Common myeloid progenitor, CD34-positive (primary cell): ENCODE measurements around the gene C10orf67.

ENCODE experiments used
- CTCF ChIA-PET: fragments of 350-600 bp; sonication (Branson Sonifier 250); formaldehyde crosslinking; loops from one replicate; lab custom pipeline; 2021; ENCODE audit warnings: antibody characterized with exemption; lab: Charles Lee
- POLR2A ChIA-PET: fragments of 350-600 bp; sonication (Branson Sonifier 250); formaldehyde crosslinking; loops from one replicate; lab custom pipeline; 2021; ENCODE audit warnings: antibody characterized with exemption; lab: Charles Lee
- DNase-seq, 3 donors: peaks; one replicate each; pipeline versions ENCODE4 v3.0.0 to v3.0.0-alpha.2; 2013
- H3K27ac ChIP-seq, 2 experiments: 1 replicate in 1 of 2; 2 replicates in 1 of 2; pipeline ENCODE4 v1.7.0; 2013; ENCODE audit warnings: inconsistent platforms in 2 of 2, low read length in 2 of 2, mild to moderate bottlenecking in 2 of 2, low read depth in 1 of 2, moderate library complexity in 1 of 2; ENCODE audit not compliant: severe bottlenecking in 2 of 2, insufficient read depth in 1 of 2, poor library complexity in 1 of 2
- H3K27me3 ChIP-seq, 5 experiments: replicated peaks in 2 of 5; 1 replicate in 3 of 5; 2 replicates in 2 of 5; pipeline versions ENCODE4 v1.6.1 to v1.7.0; 2013; ENCODE audit warnings: low read length in 4 of 5, mild to moderate bottlenecking in 2 of 5, moderate library complexity in 2 of 5, inconsistent platforms in 1 of 5; ENCODE audit not compliant: insufficient read depth in 5 of 5, control insufficient read depth in 4 of 5
- H3K36me3 ChIP-seq, 4 experiments: 1 replicate in 2 of 4; 2 replicates in 2 of 4; pipeline versions ENCODE4 v1.6.1 to v1.7.0; 2013; ENCODE audit warnings: low read length in 3 of 4, control low read depth in 1 of 4, mild to moderate bottlenecking in 1 of 4; ENCODE audit not compliant: control insufficient read depth in 4 of 4, insufficient read depth in 4 of 4
- H3K4me1 ChIP-seq, 4 experiments: 1 replicate in 3 of 4; 2 replicates in 1 of 4; pipeline versions ENCODE4 v1.6.1 to v1.7.1; 2013; ENCODE audit warnings: low read length in 3 of 4, mild to moderate bottlenecking in 3 of 4, control low read depth in 1 of 4, inconsistent platforms in 1 of 4, moderate library complexity in 1 of 4; ENCODE audit not compliant: control insufficient read depth in 4 of 4, insufficient read depth in 4 of 4; ENCODE audit errors: control extremely low read depth in 1 of 4
- H3K4me3 ChIP-seq, 7 experiments: 1 replicate in 4 of 7; 2 replicates in 3 of 7; pipeline versions ENCODE4 v1.5.1 to v1.7.0; 2013; ENCODE audit warnings: mild to moderate bottlenecking in 7 of 7, low read length in 6 of 7, moderate library complexity in 6 of 7, inconsistent platforms in 2 of 7, low read depth in 2 of 7, control low read depth in 1 of 7; ENCODE audit not compliant: insufficient read depth in 4 of 7, control insufficient read depth in 1 of 7; ENCODE audit errors: extremely low read depth in 1 of 7
- H3K9me3 ChIP-seq, 5 experiments: 1 replicate in 4 of 5; 2 replicates in 1 of 5; pipeline versions ENCODE4 v1.6.1 to v1.7.1; 2013; ENCODE audit warnings: low read length in 4 of 5, mild to moderate bottlenecking in 2 of 5, inconsistent platforms in 1 of 5, low read depth in 1 of 5, moderate library complexity in 1 of 5; ENCODE audit not compliant: control insufficient read depth in 4 of 5, insufficient read depth in 2 of 5; ENCODE audit errors: control extremely low read depth in 1 of 5
- WGBS: methylation state at CpG from one replicate; pipeline ENCODE4 v1.1.5; 2013; ENCODE audit not compliant: insufficient coverage; 5-methylcytosine and 5-hydroxymethylcytosine counted together

C10orf67 gene

GRCh38 chr10:23340354-23340753, 4.2 kb downstream of the C10orf67 start:
- WGBS: 100% methylated on average over 4 of the region's 4 CpGs
- POLR2A ChIA-PET: no interaction called here

GRCh38 chr10:23338886-23339285, 5.7 kb downstream of the C10orf67 start:
- no peak overlapping the region for H3K4me3 ChIP-seq
- POLR2A ChIA-PET: no interaction called here
- no CpG with 5 or more reads among the region's 1 CpG for WGBS
- peaks cover 3 to 38% (median 21%) of the 10 kb centered on the region in 5 experiments for H3K27me3 ChIP-seq
- CTCF ChIA-PET: no interaction called here
- H3K36me3 ChIP-seq: no peaks in the 10 kb centered on the region
- H3K27ac ChIP-seq: no peak overlapping the region
- H3K4me1 ChIP-seq: peaks cover 0 to 3% (median 0%) of the 10 kb centered on the region in 4 experiments
- no peak for DNase-seq
- no peaks in the 10 kb centered on the region for H3K9me3 ChIP-seq

More at GRCh38 chr10:23340354-23340753, 4.2 kb downstream of the C10orf67 start:
- H3K27me3 ChIP-seq: peaks cover 7 to 50% (median 25%) of the 10 kb centered on the region in 5 experiments
- CTCF ChIA-PET: interaction anchor here (0.6 kb wide), 1 partner anchor 1901 kb away, joined by 3 read pairs; no protein-coding TSS in a partner anchor
- no peak overlapping the region for H3K4me3 ChIP-seq
- peaks cover 0 to 8% (median 6%) of the 10 kb centered on the region in 4 experiments for H3K4me1 ChIP-seq
- no peak for DNase-seq
- H3K9me3 ChIP-seq: no peaks in the 10 kb centered on the region
- no peak overlapping the region for H3K27ac ChIP-seq
- no peaks in the 10 kb centered on the region for H3K36me3 ChIP-seq

GRCh38 chr10:23338155-23338828, 6.3 kb downstream of the C10orf67 start:
- Histone ChIP-seq H3K27ac (no peak overlapping the region), H3K4me3 (no peak overlapping the region), H3K9me3 (no peaks in the 10 kb centered on the region), H3K36me3 (no peaks in the 10 kb centered on the region), H3K4me1 (no peaks in the 10 kb centered on the region), H3K27me3 (peaks cover 2 to 32% (median 18%) of the 10 kb centered on the region in 5 experiments)
- POLR2A ChIA-PET: no interaction called here
- DNase-seq: no peak
- CTCF ChIA-PET: no interaction called here
- 77% methylated on average over 4 of the region's 11 CpGs for WGBS

GRCh38 chr10:23337616-23338015, 7.0 kb downstream of the C10orf67 start:
- Histone ChIP-seq H3K36me3 (no peaks in the 10 kb centered on the region), H3K27me3 (peaks cover 0 to 26% (median 12%) of the 10 kb centered on the region in 5 experiments), H3K9me3 (no peaks in the 10 kb centered on the region), H3K27ac (no peak overlapping the region), H3K4me1 (no peaks in the 10 kb centered on the region), H3K4me3 (no peak overlapping the region)
- no CpG with 5 or more reads among the region's 1 CpG for WGBS
- DNase-seq: no peak
- ChIA-PET CTCF (no interaction called here), POLR2A (no interaction called here)

GRCh38 chr10:23331567-23332301, 12.9 kb downstream of the C10orf67 start:
- no peaks in the 10 kb centered on the region for H3K36me3 ChIP-seq
- 95% methylated on average over 2 of the region's 8 CpGs for WGBS
- no peaks in the 10 kb centered on the region for H3K4me1 ChIP-seq
- H3K27ac ChIP-seq: no peak overlapping the region
- H3K9me3 ChIP-seq: peaks cover 0 to 2% (median 0%) of the 10 kb centered on the region in 5 experiments
- peak in 2 of 3 donors; percentile 54 to 66 for DNase-seq
- H3K4me3 ChIP-seq: no peak overlapping the region
- peaks cover 0 to 4% (median 0%) of the 10 kb centered on the region in 5 experiments for H3K27me3 ChIP-seq
- ChIA-PET POLR2A (no interaction called here), CTCF (interaction anchor here (0.6 kb wide), 1 partner anchor 56 kb away, joined by 3 read pairs; no protein-coding TSS in a partner anchor)

GRCh38 chr10:23330948-23331347, 13.6 kb downstream of the C10orf67 start:
- WGBS: 79% methylated on average over 3 of the region's 7 CpGs
- no peak overlapping the region for H3K27ac ChIP-seq
- no peaks in the 10 kb centered on the region for H3K36me3 ChIP-seq
- H3K27me3 ChIP-seq: peaks cover 0 to 4% (median 0%) of the 10 kb centered on the region in 5 experiments
- POLR2A ChIA-PET: no interaction called here
- CTCF ChIA-PET: no interaction called here
- H3K9me3 ChIP-seq: peaks cover 0 to 2% (median 0%) of the 10 kb centered on the region in 5 experiments
- no peaks in the 10 kb centered on the region for H3K4me1 ChIP-seq
- peak in 2 of 3 donors; percentile 33 to 59 for DNase-seq
- H3K4me3 ChIP-seq: no peak overlapping the region
